Osteocyte (in vitro differentiated cells): ENCODE data around the gene ZDHHC5. TPM values are rescaled to one million over a fixed set of nuclear protein-coding genes. Genes with fewer than 3 reads are reported as not detected.

Experiments used
- DNase-seq: peaks from one replicate; pipeline ENCODE4 v3.0.0; 2021; ENCODE audit warnings: mixed read lengths; ENCODE audit not compliant: unreplicated experiment; ENCODE audit errors: extremely low spot score
- H3K27ac Mint-ChIP-seq: one replicate; pipeline ENCODE4 v1.8.0; 2021; ENCODE audit warnings: mild to moderate bottlenecking, mixed read lengths; ENCODE audit not compliant: unreplicated experiment
- H3K27me3 Mint-ChIP-seq: one replicate; pipeline ENCODE4 v1.8.0; 2021; ENCODE audit warnings: mixed read lengths; ENCODE audit not compliant: unreplicated experiment
- H3K36me3 Mint-ChIP-seq: one replicate; pipeline ENCODE4 v1.8.0; 2021; ENCODE audit warnings: mixed read lengths; ENCODE audit not compliant: unreplicated experiment
- H3K4me1 Mint-ChIP-seq: one replicate; pipeline ENCODE4 v1.8.0; 2021; ENCODE audit warnings: mixed read lengths; ENCODE audit not compliant: unreplicated experiment
- H3K4me3 Mint-ChIP-seq: one replicate; pipeline ENCODE4 v1.8.0; 2021; ENCODE audit warnings: mild to moderate bottlenecking, moderate library complexity, mixed read lengths; ENCODE audit not compliant: unreplicated experiment
- H3K9me3 Mint-ChIP-seq: one replicate; pipeline ENCODE4 v1.8.0; 2021; ENCODE audit warnings: mixed read lengths; ENCODE audit not compliant: unreplicated experiment
- total RNA-seq: library from RNA; stranded (reverse); gene quantifications from 2 replicates; pipeline ENCODE4 v1.2.1, GENCODE V29; 2021
- TF ChIP-seq, protein P1 (sequence below): fragments of 200-600 bp; sonication (generic); IDR thresholded peaks from 2 replicates; pipeline ENCODE4 v1.5.0; 2021; ENCODE audit warnings: antibody characterized with exemption, mild to moderate bottlenecking, moderate library complexity

ZDHHC5 gene
- total RNA-seq, 1 donor from 2014 or later = 60.5 TPM

GRCh38 chr11:57667117-57667735, 688 bp upstream of the ZDHHC5 start:
- Mint-ChIP-seq H3K36me3 (peaks cover 5% of the 10 kb centered on the region), H3K9me3 (no peaks in the 10 kb centered on the region), H3K27ac (peak overlapping the region; percentile 100), H3K4me3 (peak overlapping the region; percentile 98), H3K27me3 (no peaks in the 10 kb centered on the region), H3K4me1 (peaks cover 24% of the 10 kb centered on the region)
- peak; percentile 98 for DNase-seq
- TF ChIP-seq, protein P1, sequence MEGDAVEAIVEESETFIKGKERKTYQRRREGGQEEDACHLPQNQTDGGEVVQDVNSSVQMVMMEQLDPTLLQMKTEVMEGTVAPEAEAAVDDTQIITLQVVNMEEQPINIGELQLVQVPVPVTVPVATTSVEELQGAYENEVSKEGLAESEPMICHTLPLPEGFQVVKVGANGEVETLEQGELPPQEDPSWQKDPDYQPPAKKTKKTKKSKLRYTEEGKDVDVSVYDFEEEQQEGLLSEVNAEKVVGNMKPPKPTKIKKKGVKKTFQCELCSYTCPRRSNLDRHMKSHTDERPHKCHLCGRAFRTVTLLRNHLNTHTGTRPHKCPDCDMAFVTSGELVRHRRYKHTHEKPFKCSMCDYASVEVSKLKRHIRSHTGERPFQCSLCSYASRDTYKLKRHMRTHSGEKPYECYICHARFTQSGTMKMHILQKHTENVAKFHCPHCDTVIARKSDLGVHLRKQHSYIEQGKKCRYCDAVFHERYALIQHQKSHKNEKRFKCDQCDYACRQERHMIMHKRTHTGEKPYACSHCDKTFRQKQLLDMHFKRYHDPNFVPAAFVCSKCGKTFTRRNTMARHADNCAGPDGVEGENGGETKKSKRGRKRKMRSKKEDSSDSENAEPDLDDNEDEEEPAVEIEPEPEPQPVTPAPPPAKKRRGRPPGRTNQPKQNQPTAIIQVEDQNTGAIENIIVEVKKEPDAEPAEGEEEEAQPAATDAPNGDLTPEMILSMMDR = no peak

DNA sequence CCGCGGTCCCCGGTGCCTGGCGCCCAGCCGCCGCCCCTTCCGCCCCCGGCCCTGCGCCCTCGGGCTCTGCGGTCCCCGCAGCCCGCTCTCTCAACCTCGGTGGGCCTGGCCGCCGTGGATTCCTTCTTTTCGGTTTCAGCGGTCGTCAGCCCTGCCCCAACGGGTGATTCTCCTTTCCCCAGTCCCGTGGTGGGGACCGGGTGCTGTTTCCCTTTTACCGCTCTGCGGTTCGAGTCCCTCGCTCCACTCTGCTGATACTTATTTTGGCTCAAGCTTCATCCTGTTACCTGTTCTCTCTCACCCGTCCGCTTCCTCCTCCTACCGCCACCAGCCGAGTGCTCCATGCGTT, 494 bp downstream of the ZDHHC5 start:
- Mint-ChIP-seq H3K9me3 (no peaks in the 10 kb centered on the region), H3K4me1 (peaks cover 24% of the 10 kb centered on the region)

DNA sequence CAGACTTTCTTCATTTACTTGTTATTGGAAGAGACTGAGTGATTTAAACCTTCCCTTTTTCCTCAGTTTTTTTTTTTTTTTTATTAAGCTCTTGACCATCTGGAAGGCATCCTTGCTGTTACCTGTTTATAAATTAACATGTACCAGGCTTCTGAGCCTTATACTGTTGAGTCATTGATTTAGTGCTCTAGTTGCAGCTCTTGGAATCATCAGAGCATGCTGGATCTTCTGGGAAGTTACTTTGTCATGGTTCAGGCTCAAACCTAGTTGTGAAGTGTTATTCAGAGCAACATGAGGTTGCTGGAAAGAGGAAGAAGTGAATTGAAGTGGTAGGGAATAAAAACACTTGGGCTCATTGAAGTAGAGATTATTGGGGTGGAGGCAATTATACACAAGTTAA, 6.3 kb downstream of the ZDHHC5 start:
- Mint-ChIP-seq H3K9me3 (no peaks in the 10 kb centered on the region), H3K27ac (no peak overlapping the region), H3K4me1 (peaks cover 8% of the 10 kb centered on the region), H3K4me3 (no peak overlapping the region), H3K36me3 (peaks cover 28% of the 10 kb centered on the region), H3K27me3 (no peaks in the 10 kb centered on the region)
- DNase-seq = no peak
- TF ChIP-seq, protein P1 = no peak

More for the DNA sequence above, 494 bp downstream of the ZDHHC5 start:
- no peaks in the 10 kb centered on the region for H3K27me3 Mint-ChIP-seq
- peaks cover 11% of the 10 kb centered on the region for H3K36me3 Mint-ChIP-seq
- H3K27ac Mint-ChIP-seq = peak overlapping the region; percentile 100
- no peak for DNase-seq
- H3K4me3 Mint-ChIP-seq = peak overlapping the region; percentile 98
- TF ChIP-seq, protein P1 = no peak

GRCh38 chr11:57675176-57675941, 7.4 kb downstream of the ZDHHC5 start:
- H3K9me3 Mint-ChIP-seq = no peaks in the 10 kb centered on the region
- H3K27me3 Mint-ChIP-seq = no peaks in the 10 kb centered on the region
- no peak overlapping the region for H3K27ac Mint-ChIP-seq
- no peak overlapping the region for H3K4me3 Mint-ChIP-seq
- TF ChIP-seq, protein P1 = no peak
- H3K36me3 Mint-ChIP-seq = peaks cover 28% of the 10 kb centered on the region
- peaks cover 4% of the 10 kb centered on the region for H3K4me1 Mint-ChIP-seq
- DNase-seq = no peak

DNA sequence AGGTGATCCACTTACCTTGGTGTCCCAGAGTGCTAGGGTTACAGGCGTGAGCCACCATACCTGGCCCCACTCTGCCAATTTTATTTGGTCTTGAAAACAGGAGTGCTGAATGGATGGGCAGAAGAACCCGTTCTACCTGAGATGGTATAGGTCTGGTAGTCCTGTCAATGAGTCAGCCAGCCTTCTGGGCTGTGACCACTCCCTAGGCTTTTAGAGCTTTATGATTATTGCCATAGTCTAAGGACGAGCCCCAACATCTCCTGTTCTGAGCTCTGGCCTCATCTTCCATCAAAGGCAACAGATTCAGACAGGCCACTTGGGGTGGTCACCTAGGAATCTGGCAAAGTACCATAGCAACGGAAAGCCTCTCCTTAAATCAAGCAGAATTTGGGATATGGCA, 11.5 kb downstream of the ZDHHC5 start:
- Mint-ChIP-seq H3K9me3 (no peaks in the 10 kb centered on the region), H3K4me1 (peaks cover 5% of the 10 kb centered on the region), H3K27ac (no peak overlapping the region), H3K27me3 (no peaks in the 10 kb centered on the region), H3K4me3 (no peak overlapping the region), H3K36me3 (peaks cover 28% of the 10 kb centered on the region)
- DNase-seq = no peak
- TF ChIP-seq, protein P1 = no peak
